HTR-8/SVneo (cell line): ENCODE data around the gene CEMIP2.
A peak's percentile ranks its signal among the peaks of the same experiment; 100 is the strongest.

Experiments
- DNase-seq: peaks from one replicate; pipeline ENCODE4 v3.0.0; 2011; ENCODE audit warnings: low spot score, mixed read lengths; ENCODE audit not compliant: insufficient read length
- FAIRE-seq: peaks from 2 replicates; lab custom pipeline; 2011; peaks lifted over from hg19 to GRCh38; lab: Jason Lieb, UNC

The CEMIP2 gene

GRCh38 chr9:71655778-71656177 lies 112.5 kb downstream of the CEMIP2 start:
- DNase-seq = no peak
- no peak for FAIRE-seq

- no peak for FAIRE-seq
- no peak for DNase-seq
Observed at GRCh38 chr9:71655141-71655540, 113.2 kb downstream of the CEMIP2 start.

GRCh38 chr9:71652480-71652879 lies 115.8 kb downstream of the CEMIP2 start:
- FAIRE-seq = no peak
- no peak for DNase-seq

- DNase-seq = no peak
- no peak for FAIRE-seq
Observed at GRCh38 chr9:71648453-71648852, 119.9 kb downstream of the CEMIP2 start.

- peak; percentile 4 for FAIRE-seq
- peak; percentile 39 for DNase-seq
Observed at GRCh38 chr9:71647094-71647591, 121.2 kb downstream of the CEMIP2 start.

- FAIRE-seq = no peak
- DNase-seq = no peak
Observed at GRCh38 chr9:71646131-71646530, 122.2 kb downstream of the CEMIP2 start.

- FAIRE-seq = no peak
Observed at GRCh38 chr9:71644819-71645362, 123.4 kb downstream of the CEMIP2 start.

GRCh38 chr9:71643330-71643729 lies 125.0 kb downstream of the CEMIP2 start:
- FAIRE-seq = no peak
- DNase-seq = no peak

More at GRCh38 chr9:71644819-71645362, 123.4 kb downstream of the CEMIP2 start:
- no peak for DNase-seq

- FAIRE-seq (no peak), DNase-seq (no peak)
Observed at GRCh38 chr9:71642056-71642455, 126.3 kb downstream of the CEMIP2 start.

- DNase-seq (no peak), FAIRE-seq (no peak)
Observed at GRCh38 chr9:71638627-71639026, 129.7 kb downstream of the CEMIP2 start.

- DNase-seq = no peak
- no peak for FAIRE-seq
Observed at GRCh38 chr9:71637926-71638325, 130.4 kb downstream of the CEMIP2 start.

GRCh38 chr9:71637375-71637774 lies 130.9 kb downstream of the CEMIP2 start:
- DNase-seq (no peak), FAIRE-seq (no peak)

GRCh38 chr9:71636143-71636839 lies 132.0 kb downstream of the CEMIP2 start:
- no peak for FAIRE-seq

GRCh38 chr9:71634752-71635151 lies 133.6 kb downstream of the CEMIP2 start:
- no peak for FAIRE-seq
- DNase-seq = no peak

More at GRCh38 chr9:71636143-71636839, 132.0 kb downstream of the CEMIP2 start:
- no peak for DNase-seq
